ENCODE results near the gene DLK1.

DLK1 gene

GRCh38 chr14:100715803-100716202 is 10.9 kb upstream of the DLK1 start:
- DNase-seq: no peak

GRCh38 chr14:100717386-100717785 is 9.3 kb upstream of the DLK1 start:
- DNase-seq: no peak

GRCh38 chr14:100719976-100720520 is 6.6 kb upstream of the DLK1 start:
- DNase-seq: no peak

- DNase-seq: no peak
These were observed 5.1 kb upstream of the DLK1 start for GRCh38 chr14:100721568-100721967.

- no peak for DNase-seq
These were observed 4.3 kb upstream of the DLK1 start for GRCh38 chr14:100722367-100722766.

GRCh38 chr14:100723135-100723829 is 3.4 kb upstream of the DLK1 start:
- no peak for DNase-seq

- no peak for DNase-seq
These were observed 2.8 kb upstream of the DLK1 start for GRCh38 chr14:100723830-100724437.

GRCh38 chr14:100724536-100724935 is 2.2 kb upstream of the DLK1 start:
- no peak for DNase-seq

GRCh38 chr14:100725587-100726387 is 905 bp upstream of the DLK1 start:
- no peak for DNase-seq

GRCh38 chr14:100727086-100727872 is 587 bp downstream of the DLK1 start:
- DNase-seq: no peak

- no peak for DNase-seq
These were observed 1.2 kb downstream of the DLK1 start for GRCh38 chr14:100727873-100728240.

GRCh38 chr14:100728962-100729361 is 2.3 kb downstream of the DLK1 start:
- no peak for DNase-seq

- DNase-seq: no peak
These were observed 3.3 kb downstream of the DLK1 start for GRCh38 chr14:100729982-100730381.

GRCh38 chr14:100730581-100730980 is 3.9 kb downstream of the DLK1 start:
- no peak for DNase-seq

GRCh38 chr14:100731011-100731670 is 4.4 kb downstream of the DLK1 start:
- no peak for DNase-seq

GRCh38 chr14:100731846-100732765 is 5.4 kb downstream of the DLK1 start:
- DNase-seq: no peak

- no peak for DNase-seq
These were observed 6.0 kb downstream of the DLK1 start for GRCh38 chr14:100732766-100733100.

- DNase-seq: no peak
These were observed 6.6 kb downstream of the DLK1 start for GRCh38 chr14:100733152-100733850.

GRCh38 chr14:100734031-100734990 is 7.6 kb downstream of the DLK1 start:
- DNase-seq: no peak

GRCh38 chr14:100735271-100735670 is 8.6 kb downstream of the DLK1 start:
- no peak for DNase-seq
